Amniotic stem cell (primary cell): Measurements from ENCODE around the gene NKPD1.

Experiments
- DNase-seq: peaks from one replicate; lab custom pipeline; 2025; lab: John Stamatoyannopoulos, UW

Gene NKPD1, protein sequence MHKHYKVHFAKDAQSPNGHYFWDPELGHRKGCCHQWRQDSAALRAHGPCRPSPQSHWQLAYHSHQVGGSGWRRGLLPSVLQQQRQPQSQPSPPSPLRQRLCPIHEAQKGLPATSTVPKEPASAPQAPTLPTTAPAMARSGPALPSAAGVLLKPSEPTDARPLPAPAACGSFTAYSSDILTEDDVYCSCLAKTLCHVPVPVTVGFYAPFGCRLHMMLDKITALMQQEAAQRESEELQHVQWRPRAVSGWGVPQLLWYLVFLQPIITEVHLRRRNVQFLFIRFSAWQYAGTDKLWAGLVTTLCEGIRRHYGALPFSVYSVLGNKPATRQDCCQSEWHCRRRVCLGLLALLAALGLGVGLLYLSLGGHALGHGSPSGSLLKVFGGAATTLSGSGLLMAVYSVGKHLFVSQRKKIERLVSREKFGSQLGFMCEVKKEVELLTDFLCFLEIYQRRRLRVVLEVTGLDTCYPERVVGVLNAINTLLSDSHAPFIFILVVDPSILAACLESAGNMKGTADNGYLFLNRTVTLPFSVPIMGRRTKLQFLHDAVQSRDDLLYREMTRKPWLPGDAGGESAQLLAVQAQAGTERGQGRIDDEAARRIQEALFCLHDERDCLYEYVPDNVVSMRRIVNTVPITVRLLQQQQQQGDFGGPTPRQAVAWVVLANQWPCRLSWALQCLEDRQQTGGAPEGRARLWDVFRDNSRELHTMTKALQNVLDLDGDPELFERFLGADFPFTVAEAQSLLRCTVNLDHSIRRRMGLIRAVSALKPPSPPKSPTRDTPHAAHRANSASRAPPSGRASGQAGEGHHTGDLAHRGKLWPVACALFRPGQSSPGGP

DNA sequence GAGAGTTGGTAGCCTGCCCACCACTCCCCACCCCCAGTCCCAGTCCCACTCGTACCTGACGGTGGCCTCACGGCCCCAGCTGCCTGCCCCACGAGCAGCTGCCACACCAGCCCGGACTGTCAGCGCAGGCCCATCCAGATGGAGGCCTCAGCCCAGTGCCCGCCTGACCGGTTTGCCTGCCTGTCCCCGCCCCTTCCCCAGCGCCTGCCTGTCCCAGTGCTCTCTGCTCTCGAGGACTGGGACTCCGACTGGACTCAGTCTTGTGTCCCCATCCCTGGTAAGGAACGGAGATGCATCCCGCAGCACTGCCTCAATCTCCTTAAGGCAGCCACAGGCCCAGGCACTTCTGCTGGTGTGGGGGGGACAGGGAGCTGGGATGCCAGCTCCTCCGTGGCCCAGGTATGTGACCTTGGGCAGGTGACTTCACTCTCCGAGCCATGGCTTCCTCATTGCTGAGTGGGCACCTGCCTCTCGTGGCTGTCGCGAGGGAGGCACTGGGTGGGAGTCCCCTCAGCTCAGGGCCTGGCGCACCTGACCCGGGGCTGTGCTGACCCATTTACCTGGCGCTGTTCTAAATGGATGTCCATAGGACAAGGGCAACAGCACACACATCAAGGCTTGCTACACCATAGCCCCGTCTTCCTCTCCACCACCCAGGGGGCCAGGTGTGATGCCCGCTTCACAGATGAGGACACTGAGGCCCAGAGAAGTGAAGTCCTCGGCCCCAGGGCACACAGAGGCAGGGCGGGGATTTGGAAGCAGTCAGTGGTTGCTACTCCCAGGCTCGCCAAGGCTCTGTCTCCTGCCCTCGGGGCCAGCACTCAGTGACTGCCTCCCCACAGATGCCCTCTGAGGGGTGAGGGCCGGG, at the start of gene NKPD1:
NKPD1 (minus strand) TSS at position 113 of the 868 bp plus-strand sequence. CDS start 832 bp downstream, outside the sequence.
- DNase-seq: no peak

DNA sequence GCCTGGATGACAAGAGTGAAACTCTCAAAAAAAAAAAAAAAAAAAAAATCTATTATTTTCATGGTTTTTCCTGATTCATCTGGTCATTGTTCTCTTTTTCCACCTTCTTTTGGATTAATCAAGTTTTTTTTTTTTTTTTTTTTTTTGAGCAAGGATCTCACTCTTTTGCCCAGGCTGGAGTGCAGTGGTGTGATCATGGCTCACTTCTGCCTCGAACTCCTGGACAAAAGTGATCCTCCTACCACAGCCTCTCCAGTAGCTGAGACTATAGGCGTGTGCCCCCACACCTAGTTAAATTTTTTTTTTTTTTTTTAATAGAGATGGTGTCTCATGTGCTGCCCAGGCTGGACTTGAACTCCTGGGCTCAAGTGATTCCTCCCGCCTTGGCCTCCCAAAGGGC, 45.5 kb upstream of the NKPD1 start:
- no peak for DNase-seq

DNA sequence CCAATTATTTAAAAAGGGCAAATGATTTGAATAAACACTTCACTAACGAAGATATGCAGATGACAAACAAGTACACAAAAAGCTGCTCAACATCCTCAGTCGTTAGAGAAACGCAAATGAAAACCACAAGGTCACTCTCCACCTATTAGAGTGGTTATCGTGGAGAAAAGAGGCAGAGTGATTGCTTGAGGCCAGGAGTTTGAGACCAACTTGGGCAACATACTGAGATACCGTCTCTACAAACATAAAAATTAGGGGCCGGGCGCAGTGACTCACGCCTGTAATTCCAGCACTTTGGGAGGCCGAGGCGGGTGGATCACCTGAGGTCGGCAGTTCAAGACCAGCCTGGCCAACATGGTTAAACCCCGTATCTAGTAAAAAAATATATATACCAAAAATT, 45.0 kb upstream of the NKPD1 start:
- DNase-seq: no peak

DNA sequence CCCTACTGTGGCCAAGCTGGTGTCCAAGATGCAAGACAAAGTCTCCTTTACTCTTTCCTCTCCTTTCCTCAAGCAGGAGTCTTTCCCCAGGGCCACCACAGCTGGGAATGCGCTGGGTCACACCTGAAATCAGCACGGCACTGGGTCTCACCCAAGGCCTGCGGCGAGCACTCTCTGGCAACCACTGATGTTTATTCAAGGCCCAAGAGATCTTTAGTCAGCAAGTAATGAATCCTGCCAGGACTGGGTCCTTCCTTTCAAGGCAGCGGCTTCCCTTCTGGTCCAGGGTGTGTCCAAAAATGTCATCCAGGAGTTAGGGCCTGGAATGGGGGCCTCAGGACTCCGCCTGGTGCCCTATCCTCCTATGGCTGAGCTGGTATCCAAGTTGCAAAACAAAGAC, 41.9 kb upstream of the NKPD1 start:
- DNase-seq: no peak

DNA sequence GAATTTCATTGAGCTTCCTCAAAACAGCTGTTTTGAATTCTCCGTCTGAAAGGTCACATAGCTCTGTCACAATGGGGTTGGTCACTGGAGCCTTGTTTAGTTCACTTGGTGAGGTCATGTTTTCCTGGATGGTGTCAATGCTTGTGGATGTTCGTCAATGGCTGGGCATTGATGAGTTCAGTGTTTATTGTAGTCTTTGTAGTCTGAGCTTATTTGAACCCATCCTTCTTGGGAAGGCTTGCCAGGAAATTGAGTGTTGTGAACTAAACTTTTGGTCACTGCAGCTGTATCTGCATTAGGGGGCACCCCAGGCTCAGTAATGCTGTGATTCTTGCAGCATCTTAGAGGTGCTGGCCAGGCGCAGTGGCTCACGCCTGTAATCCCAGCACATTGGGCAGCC, 39.8 kb upstream of the NKPD1 start:
- DNase-seq: no peak

DNA sequence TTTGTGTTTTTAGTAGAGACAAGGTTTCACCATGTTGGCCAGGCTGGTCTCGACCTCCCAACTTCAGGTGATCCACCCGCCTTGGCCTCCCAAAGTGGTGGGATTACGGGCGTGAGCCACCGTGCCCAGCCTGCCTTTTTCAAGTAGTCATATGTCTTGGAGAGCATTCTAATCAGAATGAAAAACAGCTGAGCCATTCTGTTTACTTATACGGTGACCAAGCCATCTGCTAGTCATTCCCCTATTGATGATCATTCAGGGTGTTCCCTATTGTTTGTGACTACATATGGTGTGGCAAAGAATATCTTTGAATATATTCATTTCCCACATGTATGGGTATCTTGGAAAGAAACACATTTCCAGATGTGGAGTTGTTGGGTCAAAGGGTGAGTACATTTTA, 35.0 kb upstream of the NKPD1 start:
- DNase-seq: peak; percentile 26

DNA sequence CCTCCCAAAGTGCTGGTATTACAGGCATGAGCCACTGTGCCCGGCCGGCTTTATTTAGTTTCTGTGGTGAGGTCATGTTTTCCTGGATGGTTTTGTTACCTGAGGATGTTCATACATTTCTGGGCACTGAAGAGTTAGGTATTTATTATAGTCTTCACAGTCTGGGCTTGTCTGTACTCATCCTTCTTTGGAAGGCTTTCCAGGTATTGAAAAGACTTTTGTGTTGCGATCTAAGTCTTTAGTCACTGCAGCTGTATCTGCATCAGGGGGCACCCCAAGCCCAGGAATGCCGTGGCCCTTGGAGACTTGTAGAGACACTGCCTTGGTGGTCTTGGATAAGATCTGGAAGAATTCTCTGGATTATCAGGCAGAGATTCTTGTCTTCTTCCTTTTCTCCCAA, 30.6 kb upstream of the NKPD1 start:
- DNase-seq: no peak

DNA sequence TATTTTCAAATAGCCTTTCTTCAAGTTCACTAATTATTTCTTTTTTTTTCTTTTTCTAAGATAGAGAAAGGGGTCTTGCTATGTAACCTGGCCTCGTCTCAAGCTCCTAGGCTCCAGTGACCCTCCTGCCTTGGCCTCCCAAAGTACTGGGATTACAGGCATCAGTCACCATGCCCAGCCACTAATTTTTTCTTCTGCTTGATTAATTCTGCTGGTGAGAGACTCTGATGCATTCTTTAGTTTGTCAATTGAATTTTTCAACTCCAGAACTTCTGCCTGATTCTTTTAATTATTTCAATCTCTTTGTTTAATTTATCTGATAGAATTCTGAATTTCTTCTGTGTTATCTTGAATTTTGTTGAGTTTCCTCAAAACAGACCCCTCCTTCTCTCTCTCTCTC, 29.2 kb upstream of the NKPD1 start:
- DNase-seq: no peak

DNA sequence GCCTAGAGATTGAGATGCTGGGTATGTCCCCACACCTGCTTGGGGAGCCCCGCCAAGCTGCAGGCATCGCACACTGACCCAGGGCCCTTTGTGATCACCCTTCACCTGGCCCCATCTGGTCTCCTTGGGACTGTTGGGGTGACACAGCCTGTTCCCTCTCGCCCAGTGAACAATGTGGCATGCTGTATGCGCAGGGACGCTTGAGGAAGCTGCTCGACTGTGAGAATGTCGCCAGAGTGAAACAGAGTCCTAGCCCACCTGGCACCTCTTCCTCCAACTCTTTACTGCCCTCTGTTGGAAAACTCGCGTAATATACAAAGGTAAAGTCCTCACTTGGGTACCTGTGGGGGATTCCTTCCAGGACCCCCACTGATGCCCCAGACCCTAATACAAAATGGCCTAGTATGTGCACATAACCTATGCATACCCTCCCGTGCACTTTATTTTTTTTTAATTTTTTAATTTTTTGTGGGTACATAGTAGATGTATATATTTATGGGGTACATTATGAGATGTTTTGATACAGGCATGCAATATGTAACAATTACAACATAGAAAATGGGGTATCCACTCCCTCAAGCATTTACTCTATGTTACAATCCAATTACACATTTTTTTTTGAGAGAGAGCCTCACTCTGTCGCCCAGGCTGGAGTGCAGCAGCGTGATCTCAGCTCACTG, 26.8 kb upstream of the NKPD1 start:
- no peak for DNase-seq

DNA sequence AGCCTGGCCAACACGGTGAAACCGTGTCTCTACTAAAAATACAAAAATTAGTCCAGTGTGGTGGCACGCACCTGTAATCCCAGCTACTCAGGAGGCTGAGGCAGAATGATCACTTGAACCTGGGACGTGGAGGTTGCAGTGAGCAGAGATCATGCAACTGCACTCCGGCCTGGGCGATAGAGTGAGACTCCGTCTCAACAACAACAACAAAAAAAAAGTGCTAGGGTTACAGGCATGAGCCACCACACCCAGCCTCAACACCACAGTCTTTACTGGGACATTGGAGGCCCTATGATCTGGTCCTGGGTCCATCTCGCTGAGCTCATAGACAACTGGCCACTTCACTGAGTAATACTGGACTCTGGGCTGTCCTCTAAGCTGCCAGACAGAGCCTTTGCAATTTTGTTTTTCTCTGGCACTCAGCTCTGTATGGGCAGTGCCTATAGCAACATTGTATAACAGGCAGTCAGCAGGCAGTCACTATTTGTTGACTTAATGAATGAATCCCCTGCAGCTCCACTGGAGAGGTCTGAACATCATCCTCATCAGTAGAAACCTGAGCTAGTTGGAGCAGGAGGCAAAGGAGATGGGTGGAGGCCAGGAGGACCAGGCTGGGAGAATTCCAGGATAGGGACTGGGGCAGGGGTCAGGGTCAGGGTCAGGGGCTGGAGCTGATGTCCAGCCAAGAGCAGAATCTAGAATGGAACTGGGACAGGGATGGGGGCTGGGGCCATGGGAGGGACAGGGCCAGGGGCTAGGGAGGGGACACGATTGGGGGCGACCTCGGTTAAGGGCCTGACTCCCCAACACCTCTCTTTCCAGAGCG, 25.9 kb upstream of the NKPD1 start:
- no peak for DNase-seq

DNA sequence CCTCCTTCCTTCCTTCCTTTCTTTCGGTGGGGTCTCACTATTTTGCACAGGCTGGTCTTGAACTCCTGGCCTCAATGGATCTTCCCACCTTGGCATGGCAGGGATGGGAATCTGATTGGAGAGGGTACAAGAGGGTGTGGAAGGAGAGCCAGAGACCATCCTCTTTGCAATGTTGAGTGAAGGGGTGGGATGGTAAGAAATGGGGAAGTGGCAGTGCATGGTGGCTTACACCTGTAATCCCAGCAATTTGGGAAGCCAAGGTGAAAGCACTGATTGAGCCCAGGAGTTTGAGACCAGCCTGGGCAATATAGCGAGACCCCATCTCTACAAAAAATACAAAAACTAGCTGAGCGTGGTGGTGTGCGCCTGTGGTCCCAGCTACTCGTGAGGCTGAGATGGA, 23.3 kb upstream of the NKPD1 start:
- DNase-seq: no peak

DNA sequence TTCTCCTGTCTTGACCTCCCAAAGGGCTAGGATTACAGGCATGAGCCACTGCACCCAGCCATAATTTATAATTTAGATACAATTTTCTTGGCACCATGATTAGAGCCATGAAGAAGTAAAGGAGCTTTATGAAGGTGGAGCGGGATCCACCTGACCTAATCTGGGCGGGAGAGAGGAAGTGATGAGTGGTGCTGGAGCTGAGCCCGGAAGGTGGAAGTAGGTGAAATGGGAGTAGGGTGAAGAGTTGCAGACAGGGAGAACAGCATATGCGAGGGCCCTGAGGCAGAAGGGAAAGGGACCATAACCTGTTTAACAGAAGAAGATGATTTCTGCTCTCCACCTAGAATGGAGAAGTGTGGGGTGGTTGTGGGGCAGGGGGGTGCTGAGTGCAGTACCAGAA, 22.0 kb upstream of the NKPD1 start:
- no peak for DNase-seq

DNA sequence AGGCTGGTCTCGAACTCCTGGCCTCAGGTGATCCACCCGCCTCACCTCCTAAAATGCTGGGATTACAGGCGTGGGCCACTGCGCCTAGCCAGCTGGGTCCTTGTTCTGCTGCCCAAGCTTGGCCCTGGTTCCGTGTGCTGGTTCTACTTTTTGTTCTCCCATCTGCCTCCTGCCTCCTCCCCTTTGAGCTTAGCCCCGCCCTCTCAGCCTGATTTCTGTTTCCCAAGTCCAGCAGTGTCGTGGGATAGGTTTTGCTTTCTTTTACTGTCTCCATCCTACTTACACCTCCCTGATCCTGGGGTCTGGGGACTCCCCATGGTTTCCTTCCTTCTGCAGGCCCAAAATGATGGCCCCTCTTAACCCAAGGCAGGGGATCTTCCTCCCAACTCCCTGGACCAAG, 20.2 kb upstream of the NKPD1 start:
- DNase-seq: no peak

DNA sequence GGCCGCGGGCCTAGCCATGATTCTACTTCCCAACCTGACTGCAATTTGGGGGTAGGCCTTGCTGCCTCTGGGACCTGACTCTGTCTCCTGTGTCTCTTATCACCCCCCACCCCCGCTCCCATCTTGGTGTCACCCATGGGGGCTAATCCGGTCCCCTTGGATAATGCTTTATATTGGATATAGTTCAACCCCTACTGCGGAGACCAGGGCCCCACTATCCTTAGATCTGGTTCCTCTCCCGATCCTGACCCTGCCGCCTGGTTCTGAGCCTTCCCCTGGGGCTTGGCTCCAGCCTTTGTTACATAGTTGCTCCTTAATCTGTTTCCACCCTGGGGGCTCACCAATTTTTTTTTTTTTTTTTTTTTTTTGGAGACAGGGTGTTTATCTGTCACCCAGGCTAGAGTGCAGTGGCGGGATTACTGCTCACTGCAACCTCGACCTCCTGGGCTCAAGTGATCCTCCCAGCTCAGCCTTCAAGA, 19.1 kb upstream of the NKPD1 start:
- DNase-seq: no peak

DNA sequence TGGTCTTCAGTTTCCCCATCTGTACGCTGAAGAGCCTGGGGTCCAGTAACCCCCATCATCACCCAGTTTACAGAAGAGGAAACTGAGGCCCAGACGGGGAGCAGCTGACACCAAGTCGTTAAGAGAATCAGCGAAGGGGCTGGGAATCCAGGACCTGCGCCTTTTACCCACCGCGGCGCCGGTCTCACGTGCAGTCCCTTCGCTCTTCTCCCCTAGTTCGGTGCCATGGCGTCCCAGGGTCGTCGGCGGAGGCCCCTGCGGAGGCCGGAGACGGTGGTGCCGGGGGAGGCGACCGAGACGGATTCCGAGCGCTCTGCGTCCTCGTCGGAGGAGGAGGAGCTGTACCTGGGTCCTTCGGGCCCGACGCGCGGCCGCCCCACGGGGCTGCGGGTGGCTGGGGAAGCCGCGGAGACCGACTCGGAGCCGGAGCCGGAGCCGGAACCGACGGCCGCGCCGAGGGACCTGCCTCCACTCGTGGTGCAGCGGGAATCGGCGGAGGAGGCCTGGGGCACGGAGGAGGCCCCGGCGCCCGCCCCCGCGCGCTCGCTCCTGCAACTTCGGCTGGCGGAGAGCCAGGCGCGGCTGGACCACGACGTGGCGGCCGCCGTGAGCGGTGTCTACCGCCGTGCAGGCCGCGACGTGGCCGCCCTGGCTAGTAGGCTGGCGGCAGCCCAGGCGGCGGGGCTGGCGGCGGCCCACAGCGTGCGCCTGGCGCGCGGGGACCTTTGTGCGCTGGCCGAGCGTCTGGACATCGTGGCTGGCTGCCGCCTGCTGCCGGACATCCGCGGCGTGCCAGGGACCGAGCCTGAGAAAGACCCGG, 18.5 kb upstream of the NKPD1 start:
- DNase-seq: no peak

DNA sequence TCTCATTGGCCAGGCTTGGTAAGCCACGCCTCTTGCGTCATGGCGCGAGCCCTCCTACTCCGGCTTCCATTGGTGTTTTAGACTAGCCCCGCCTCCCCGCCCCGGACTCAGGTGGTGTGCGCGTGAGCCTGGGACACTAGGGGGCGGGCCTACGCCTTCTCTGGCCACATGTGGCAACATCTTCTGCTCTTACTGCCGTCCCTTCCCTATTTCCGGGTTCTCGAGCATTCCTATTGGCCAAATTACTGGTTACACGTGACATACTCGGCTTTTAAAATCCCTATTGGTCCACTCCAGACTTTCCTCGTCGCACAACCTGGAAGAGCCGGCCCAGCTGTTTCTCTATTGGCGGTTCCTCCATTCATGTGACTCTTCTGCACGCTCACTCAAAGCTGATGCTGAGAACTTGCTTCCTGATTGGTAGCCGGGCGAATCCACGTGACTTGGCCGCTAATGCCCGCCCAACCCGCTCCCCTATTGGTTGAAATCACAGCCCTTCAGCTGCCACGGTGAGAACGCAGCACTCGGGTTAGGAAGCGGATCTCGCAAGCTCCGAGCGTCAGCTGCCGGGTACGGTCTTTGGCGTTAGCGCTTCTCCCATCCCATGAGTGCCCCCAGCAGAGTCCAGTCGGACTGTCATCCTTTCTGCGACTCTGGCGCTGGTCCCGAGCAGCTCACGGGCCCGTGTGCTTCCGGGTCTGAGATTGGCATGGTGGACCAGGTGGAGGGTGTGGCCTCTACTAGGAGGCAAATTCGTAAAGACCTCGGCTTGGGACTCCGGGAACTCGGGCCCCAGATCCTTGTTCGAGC, 17.7 kb upstream of the NKPD1 start, which contains the start of gene BLOC1S3:
BLOC1S3 (plus strand) TSS at position 523 of the 810 bp plus-strand sequence. CDS start 513 bp downstream, outside the sequence.
- DNase-seq: peak; percentile 100

DNA sequence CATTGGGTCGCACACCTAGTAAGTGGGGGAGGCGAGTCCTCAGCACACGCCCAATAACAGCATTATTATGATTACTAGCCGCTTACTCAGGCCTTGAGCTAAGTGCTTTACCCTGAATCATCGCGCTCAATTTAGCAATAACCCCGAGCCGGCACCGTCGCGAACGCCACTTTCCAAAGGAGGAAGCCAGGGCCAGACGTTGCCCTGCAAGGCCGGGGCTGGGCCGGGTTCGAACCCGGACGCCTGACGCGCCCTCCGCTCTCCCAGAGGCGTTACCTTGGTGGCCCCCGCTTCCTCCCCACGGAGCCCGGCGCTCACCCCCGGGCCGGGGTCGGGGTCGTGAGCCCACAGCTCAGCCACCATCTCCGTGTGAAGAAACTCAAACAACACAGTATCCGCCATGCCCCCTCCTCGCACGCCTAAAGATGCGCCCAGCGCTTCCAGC, 17.1 kb upstream of the NKPD1 start, which contains the start of gene TRAPPC6A:
TRAPPC6A (minus strand) TSS at position 421 of the 445 bp plus-strand sequence; CDS start at position 402, 19 bp downstream.
- no peak for DNase-seq

DNA sequence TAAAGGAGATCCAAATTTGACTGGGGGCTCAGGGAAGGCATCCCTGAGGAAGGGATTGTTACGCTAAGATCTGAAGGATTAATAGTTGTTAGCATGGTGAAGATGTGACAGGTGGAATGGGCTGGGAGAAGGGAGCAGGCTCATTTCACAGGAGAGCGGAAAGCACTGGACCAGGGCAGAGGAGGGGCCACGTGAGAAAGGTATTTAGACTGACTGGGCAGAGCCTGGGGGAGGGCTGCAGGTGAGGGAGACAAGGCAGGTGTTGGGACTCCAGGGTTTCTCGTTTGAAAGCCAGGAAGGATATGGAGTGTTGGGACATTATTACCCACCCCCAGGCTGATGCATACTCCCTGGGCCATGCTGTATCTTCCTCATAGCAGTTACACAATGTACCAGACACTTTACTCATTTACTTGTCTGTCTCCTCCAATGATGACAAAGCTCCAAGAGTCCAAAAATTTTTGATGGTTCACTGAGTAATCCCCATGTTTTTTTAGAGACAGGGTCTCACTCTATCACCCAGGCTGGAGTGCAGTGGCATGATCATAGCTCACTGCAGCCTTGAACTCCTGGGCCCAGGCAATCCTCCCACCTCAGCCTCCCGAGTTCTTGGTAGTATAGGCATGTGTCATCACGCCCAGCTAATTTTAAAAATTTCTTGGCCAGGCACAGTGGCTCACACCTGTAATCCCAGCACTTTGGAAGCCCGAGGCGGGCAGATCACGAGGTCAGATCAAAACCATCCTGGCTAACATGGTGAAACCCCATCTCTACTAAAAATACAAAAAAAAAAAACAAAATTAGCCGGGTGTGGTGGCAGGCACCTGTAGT, 14.9 kb upstream of the NKPD1 start:
- DNase-seq: no peak
